ENCODE measurements around the gene ADAMTS1.

ADAMTS1 gene

DNA sequence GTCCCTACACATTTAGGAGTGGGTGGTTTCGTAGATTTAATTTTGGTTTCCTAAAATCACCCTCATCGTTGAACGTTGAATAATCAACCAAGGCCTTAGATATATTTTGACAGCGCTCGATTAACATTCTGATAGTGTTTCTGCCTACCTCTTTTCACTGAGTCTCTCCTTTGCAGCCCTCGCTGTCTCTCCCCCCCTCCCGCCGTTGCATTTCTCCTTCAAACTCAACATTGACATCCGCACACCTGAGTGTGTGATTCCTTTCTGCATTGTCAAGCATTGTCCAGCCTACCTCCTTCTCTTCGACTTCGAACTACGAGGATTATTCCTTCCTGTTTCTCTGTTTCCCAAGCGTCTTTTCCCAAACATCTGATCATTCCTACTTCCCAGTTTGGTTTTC, 1.8 kb upstream of the ADAMTS1 start:
- in situ Hi-C loops (cut with HindIII; ENCODE audit: low pct_ligation_motif_present, low pct_unique_long_range_greater_than_20kb, low sequenced_read_pairs) = no loop called here
- no peak for DNase-seq

DNA sequence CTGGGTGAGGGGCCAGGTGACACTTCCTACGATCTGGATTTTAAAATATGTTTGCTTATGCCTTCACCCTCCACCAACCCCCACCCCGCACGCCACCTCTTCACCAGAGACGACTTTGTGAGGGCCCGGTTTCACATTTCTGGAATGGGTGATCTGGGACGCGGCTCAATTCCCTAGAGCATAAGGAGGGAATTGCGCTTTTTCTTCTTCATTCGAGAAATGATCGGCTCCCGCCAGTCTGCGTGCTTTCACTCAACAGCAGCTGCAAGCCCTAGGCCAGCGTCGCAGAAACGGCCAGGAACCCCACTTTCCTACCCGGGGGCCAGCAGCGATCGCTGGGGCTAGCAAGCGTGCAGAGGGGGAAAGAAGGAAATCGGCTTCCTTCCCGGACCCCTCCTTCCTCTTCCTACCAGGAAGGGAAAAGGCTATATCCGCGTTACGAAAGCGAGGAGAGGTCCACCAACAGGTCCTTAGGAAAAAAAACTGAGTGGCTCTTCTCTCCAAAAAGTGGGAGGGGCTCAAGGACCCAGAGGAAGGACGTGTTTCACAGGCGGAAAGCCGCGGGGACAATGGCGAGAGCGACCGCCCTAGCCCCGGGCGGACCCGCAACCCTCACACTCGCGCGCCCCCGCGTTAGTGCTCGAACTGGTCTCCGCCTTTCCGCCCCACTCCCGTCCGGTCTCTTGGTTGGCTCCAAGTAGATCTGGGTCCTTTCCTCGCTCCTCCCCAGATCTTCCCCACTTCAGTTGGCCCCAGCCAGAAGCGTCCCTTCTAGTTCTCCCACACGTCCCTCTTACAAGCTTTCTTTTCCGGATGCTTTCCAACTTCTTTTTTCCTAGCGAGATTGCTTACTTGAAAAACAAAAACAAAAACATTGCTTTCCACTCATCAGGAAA, 1.1 kb upstream of the ADAMTS1 start:
- in situ Hi-C loops (cut with HindIII; ENCODE audit: low pct_ligation_motif_present, low pct_unique_long_range_greater_than_20kb, low sequenced_read_pairs) = no loop called here
- DNase-seq = peak; percentile 80

DNA sequence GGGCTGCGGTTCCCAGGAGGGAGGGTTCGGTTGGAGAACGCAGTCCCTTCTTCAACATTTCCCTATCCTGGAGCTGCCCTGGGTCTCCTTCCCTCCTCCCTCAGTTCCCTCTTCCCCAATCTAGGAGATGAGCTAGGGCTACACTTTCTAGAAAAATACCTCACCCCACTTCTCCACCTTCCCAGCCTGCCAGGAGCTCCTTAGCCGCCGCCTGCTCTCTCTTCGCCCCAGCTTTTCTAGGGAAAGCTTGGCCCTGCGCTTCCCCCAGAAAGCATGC, 488 bp upstream of the ADAMTS1 start:
- in situ Hi-C loops (cut with HindIII; ENCODE audit: low pct_ligation_motif_present, low pct_unique_long_range_greater_than_20kb, low sequenced_read_pairs) = no loop called here
- DNase-seq = no peak

DNA sequence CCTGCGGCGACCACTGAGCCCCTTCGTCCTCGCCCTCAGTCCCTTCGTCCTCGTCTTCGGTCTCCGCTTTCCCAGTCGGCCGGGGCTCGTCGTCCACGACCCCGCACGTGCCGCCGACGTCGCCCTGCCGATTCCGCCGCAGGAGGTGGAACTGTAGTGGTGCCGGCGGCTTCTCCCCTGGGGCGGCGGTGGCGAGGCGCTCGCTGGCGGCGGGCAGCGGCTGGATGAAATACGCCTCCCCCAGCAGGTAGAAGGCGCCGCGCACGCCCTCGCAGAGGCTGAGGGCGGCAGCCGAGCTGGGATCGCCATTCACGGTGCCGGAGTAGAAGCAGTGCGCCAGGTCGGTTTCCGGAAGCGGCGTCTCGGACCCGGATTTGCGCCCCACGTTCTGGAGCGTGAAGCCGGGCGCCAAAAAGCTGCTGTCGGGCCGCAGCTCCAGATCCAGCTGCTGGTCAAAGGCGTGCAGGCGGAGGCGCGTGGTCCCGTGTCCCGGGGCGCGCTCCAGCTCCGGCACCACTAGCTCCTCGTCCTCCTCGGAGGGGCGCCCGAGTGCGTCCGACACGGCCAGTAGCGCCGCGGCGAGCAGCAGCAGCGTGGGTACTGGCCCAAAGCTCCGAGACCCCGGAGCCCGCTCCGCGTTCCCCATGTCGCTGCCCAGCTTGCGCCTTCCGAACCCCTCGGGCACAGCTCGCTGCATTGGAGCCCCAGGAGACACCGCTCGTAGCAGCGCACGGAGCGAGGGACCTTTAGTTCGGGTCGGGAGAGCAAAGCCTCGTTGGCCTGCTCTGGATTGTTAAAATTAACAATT, 747 bp downstream of the ADAMTS1 start:
- peak; percentile 29 for DNase-seq
- in situ Hi-C loops (cut with HindIII; ENCODE audit: low pct_ligation_motif_present, low pct_unique_long_range_greater_than_20kb, low sequenced_read_pairs) = no loop called here

DNA sequence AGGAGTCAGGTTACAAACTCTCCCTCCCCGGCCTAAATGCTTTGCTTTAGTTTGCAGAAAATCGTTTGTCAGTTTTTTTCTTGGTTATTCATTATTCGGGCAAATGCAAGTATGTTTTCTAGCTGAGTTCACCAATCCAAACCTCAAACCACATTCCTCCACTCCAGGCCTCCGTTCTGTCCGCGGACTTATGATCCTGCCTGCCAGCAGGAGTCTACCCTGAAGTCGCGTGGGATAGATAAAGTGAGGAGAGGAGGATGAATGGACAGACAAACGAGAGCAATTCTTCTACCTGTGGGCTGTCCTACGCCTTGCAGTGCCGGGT, 1.3 kb downstream of the ADAMTS1 start:
- in situ Hi-C loops (cut with HindIII; ENCODE audit: low pct_ligation_motif_present, low pct_unique_long_range_greater_than_20kb, low sequenced_read_pairs) = no loop called here
- DNase-seq = peak; percentile 55

DNA sequence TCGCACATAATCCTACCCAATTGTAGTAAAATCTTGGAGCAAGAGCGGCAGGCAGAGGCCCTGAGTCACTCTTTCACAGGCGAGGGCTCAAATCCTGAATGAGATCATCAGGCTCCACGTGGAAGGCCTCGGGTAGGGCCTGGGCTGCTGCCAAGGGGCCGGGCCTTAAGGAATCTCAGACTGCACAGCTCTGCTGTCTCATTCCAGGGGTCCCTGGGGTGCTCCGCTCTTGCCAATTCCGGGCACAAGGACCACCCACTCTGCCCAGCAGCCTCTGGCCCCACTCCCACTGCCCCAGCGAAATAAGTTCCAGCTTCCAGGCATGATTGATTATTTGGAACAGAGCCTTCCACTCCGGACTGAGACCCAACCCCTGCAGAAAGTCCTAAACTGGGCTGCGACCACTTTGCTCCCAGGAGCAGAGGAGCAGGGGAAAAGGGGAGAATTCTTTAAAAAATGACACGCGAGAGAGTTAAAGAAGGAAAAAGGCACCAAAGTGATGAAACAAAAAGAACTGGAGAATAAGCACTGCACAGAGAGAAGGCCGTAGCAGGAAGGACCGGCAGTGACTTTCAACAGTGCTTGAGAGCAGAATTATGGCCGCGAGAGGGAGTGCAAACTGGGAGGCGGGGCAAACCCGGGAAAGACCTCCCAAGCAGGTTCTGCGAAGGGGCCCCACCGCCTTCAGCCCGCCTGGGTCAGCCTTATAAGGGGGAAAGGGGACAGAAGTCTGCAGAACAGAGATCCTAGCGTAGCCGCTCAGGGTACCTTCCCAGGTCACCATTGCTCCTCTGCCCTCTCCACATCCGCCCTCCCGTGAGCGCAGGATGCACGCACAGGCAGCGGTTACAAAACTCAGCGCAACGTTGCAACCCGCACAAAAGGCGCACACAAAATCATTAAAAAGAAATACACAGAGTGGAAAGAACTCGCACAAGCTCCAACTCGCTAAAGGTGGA, 2.0 kb downstream of the ADAMTS1 start:
- DNase-seq = peak; percentile 92
- in situ Hi-C loops (cut with HindIII; ENCODE audit: low pct_ligation_motif_present, low pct_unique_long_range_greater_than_20kb, low sequenced_read_pairs) = no loop called here

DNA sequence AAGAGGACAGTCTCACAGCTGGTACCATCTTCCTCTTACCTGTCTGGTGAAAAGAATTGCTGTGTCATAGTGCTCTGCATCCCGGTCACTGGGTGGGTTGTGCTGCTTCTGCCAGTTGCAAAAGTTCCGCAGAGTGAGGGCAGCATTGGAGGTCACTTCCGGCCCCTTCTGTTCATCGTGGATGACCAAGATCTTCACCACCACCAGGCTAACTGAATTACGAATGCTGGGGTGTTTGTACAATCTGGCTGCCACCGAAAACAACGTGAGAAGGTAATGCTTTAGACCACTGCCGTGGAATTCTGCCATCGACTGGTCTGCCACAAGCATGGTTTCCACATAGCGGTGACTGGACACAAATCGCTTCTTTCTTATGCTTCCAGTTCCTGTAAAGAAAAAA, 2.9 kb downstream of the ADAMTS1 start:
- DNase-seq = peak; percentile 33
- in situ Hi-C loops (cut with HindIII; ENCODE audit: low pct_ligation_motif_present, low pct_unique_long_range_greater_than_20kb, low sequenced_read_pairs) = no loop called here

DNA sequence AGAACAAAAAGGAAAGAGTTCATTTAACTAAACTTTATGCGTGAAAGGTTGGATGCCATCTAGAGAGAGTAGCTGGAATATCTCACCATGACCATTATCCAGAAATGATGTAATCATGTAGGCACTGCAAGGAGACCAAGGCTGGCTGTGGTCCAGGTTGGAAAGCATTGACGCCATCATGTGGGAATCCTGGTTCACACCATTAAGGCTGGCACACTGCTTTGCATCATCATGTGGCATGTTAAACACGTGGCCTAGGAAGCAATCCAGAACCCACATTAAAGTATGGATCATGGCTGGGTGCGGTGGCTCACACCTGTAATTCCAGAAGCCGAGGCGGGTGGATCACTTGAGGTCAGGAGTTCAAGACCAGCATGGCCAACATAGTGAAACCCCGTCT, 4.3 kb downstream of the ADAMTS1 start:
- peak; percentile 84 for DNase-seq
- in situ Hi-C loops (cut with HindIII; ENCODE audit: low pct_ligation_motif_present, low pct_unique_long_range_greater_than_20kb, low sequenced_read_pairs) = no loop called here

DNA sequence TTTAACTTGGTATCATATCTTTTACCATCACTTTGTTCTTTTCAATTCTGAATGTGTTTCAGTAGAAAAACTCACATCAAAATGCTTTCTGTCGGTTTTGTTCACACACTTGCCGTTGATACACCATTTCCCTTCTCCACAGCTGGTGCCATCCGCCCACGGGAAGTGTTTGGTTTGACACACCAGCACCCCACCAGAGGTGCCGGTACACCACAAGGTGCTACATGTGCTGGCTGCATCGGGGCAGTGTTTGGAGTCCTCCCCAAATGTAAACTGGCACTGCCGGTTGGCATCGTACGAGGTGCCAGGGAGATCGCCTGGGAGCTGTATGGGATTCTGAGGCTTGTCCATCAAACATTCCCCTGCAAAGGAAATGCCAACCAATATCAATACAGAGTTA, 5.0 kb downstream of the ADAMTS1 start:
- no peak for DNase-seq
- in situ Hi-C loops (cut with HindIII; ENCODE audit: low pct_ligation_motif_present, low pct_unique_long_range_greater_than_20kb, low sequenced_read_pairs) = no loop called here

DNA sequence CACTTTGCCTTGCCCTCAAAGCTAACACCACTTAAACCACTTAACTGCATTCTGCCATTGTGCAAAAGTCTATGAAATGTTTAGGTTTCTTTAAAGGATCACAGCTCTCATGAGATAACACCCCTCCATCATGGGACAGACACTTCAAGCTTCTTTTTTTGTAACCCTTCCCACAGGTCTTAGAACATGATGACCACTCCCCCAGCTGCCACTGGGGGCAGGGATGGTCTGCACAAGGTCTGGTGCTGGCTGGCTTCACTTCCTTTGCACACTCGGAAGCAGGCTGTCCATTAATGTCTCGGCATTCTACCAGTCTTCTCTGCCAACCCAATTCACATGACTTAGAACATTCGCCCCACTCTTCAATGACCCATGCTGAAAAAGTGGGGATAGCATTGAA, 7.7 kb downstream of the ADAMTS1 start:
- in situ Hi-C loops (cut with HindIII; ENCODE audit: low pct_ligation_motif_present, low pct_unique_long_range_greater_than_20kb, low sequenced_read_pairs) = no loop called here
- DNase-seq = peak; percentile 8

DNA sequence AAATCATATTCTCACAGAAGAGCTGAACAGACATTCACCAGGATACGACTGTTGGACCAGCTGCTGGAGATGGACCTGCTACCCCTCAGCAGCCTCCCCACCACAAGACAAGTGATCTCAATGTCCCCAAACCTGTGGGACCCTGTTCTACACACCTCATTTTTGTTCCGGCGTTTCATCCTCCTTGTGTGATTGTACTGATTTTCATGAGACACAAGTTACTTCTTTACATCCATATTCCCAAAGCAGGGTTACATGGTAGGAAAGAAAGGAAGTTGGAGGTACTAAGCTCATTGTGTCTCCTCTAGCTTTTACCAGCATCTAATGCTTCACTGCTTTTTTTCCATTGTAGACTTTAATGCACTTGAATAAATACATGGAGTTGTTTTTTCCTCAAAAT, 8.7 kb downstream of the ADAMTS1 start:
- DNase-seq = peak; percentile 12
- in situ Hi-C loops (cut with HindIII; ENCODE audit: low pct_ligation_motif_present, low pct_unique_long_range_greater_than_20kb, low sequenced_read_pairs) = no loop called here

DNA sequence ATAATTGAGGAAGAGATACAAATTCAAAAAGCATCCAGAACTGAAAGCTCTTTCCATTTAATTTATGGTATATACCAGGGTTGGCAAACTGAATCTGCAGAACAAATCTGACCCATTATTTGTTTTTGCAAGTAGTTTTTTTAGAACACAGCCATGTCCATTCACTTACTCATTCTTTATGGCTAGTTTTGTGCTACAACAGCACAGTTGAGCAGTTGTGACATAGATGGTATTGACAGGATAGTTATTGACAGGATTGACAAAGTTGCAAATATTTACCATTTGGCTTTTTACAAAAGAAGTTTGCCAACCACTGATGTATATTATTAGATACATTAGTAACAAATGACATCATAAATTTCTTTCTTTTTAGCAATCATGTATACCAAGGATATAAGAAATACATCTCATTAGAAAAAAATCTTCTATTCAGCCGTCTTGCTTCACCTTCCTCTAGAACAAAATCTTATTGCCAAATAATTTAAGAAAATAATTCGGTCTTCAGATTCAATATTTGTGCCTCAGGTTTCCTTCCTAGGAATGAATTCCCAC, 9.4 kb downstream of the ADAMTS1 start:
- DNase-seq = no peak
- in situ Hi-C loops (cut with HindIII; ENCODE audit: low pct_ligation_motif_present, low pct_unique_long_range_greater_than_20kb, low sequenced_read_pairs) = no loop called here

DNA sequence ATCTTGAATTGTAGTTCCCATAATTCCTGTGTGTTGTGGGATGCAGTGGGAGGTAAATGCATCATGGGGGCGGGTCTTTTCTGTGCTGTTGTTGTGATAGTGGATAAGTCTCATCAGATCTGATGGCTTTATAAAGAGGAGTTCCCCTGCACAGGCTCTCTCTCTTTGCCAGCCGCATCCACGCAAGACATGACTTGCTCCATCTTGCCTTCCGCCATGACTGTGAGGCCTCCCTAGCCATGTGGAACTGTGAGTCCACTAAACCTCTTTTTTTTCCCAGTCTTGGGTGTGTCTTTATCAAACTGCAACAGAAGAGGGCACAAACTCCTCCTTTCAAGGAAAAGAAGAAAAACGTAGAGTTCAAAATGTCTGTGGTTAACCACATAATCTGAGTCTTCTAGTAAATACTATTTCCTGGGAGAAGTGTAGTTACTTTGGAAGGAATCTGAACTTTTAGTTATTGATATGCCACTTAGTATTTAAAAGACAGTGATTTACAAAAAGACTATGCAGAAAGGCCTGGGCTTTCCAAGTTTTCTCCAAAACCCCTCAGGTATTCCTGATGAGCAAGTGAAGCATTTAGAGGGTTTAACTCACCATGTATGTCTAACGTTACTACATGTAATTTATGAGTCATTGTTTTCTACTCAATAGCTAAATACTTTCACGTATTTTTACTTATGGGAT, 10.0 kb downstream of the ADAMTS1 start:
- DNase-seq = peak; percentile 86
- in situ Hi-C loops (cut with HindIII; ENCODE audit: low pct_ligation_motif_present, low pct_unique_long_range_greater_than_20kb, low sequenced_read_pairs) = no loop called here

DNA sequence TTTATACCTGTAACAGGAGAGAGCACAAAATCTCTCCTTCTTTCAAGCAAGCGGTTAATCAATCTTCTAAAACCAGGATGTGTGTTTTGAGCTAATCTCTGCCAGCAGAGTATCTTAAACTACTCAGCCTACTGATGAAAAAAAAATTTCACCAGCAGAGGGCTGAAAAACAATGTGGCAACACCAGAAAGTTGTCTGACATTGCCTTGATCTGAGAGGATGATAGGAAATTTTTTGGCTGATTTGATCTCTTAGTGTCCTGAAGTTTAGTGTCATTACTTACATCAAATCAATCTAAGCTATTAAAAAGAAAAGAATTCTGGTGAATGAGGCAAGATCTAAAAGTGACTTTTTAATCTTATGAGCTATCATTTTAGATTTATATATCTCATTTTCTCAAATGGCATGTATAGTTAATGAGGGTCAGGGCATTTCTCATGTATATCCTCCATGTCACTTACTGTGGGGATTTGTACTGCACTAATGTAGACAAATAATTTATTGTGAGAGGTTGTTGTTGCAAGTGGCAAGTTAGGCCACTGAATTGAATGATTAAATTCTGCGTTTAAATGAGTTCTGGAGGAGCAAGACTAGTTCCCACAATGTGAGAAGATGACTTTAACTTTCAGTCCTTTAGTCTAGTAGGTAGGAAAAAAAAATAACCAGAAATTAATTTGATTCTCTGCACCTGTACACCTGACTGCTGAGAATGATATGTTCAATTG, 10.9 kb downstream of the ADAMTS1 start:
- in situ Hi-C loops (cut with HindIII; ENCODE audit: low pct_ligation_motif_present, low pct_unique_long_range_greater_than_20kb, low sequenced_read_pairs) = no loop called here
- peak; percentile 53 for DNase-seq

DNA sequence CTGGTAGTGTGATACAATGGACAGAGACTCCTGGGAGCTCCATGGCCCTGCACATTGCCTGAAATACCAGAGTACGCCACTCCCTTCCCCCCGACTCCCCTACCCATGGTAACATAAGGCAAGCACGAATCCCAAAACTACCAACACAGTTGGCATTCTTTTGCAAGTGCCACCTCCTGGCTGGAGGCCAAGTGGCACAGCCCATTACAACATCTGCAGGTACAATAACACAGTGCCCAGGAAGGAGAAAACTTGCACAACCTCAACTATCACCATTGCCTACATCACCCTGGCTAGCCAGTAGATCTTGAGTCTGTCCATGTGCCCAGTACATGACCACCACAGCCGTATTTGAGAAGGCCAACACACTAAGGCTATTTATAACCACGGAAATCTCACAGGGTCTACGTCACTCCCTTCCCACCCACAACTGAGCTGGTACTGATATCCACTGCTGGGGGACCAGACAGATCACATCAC, 11.7 kb downstream of the ADAMTS1 start:
- in situ Hi-C loops (cut with HindIII; ENCODE audit: low pct_ligation_motif_present, low pct_unique_long_range_greater_than_20kb, low sequenced_read_pairs) = no loop called here
- no peak for DNase-seq

DNA sequence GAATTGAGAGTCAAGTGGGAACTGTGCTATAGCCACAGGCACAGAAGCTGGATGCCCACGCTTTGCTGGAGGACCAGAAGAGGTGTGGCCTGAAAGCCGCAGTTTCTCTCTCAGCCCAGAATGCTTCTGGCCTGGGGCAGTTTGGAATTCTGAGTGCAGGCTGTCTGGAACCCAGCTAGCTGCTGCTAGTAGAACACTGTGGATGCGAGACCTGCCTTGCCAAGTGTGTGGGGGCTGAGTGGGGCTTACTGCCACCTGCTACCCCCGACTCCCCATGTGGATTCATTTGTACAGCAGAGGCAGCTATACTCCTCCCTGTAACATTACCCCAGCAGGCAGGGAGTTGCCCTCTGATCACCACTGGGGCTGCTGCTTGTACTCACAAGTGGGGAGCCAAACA, 12.2 kb downstream of the ADAMTS1 start:
- in situ Hi-C loops (cut with HindIII; ENCODE audit: low pct_ligation_motif_present, low pct_unique_long_range_greater_than_20kb, low sequenced_read_pairs) = no loop called here
- no peak for DNase-seq

DNA sequence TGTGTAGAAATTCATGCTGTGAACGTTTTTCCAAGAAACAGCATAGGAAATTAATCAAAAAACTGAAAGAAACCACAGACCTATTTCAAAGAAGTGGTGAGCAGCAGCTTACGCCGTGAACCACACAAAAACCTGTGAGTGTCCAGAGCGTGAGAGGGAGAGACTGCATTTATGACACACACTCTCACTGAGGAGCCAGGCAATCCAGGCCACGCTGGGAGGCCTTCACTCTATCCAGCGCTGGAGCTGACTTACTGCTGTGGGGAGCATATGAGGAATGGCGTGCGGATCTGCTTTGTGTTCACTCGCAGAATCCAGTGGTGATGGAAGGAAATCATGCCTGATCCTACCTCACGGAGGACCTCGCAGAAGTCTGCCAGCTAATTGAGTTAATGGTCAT, 12.7 kb downstream of the ADAMTS1 start:
- DNase-seq = no peak
- in situ Hi-C loops (cut with HindIII; ENCODE audit: low pct_ligation_motif_present, low pct_unique_long_range_greater_than_20kb, low sequenced_read_pairs) = no loop called here

DNA sequence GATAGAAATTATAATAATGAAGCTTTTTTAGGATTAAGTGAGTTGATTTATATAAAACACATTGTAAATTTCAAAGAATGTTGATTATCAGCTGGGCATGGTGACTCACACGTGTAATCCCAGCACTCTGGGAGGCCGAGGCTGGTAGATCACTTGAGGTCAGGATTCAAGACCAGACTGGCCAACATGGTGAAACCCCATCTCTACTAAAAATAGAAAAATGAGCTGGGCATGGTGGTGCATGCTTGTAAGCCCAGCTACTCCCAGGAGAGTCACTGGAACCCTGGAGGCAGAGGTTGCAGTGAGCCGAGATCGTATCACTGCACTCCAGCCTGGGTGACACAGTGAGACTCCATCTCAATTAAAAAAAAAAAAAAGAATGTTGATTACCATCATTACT, 18.4 kb downstream of the ADAMTS1 start:
- DNase-seq = no peak
- in situ Hi-C loops (cut with HindIII; ENCODE audit: low pct_ligation_motif_present, low pct_unique_long_range_greater_than_20kb, low sequenced_read_pairs) = no loop called here

Measured in ACHN (cell line).